LHCN-M2 (cell line): ENCODE measurements around the gene TCAIM. TPM values are rescaled to one million over a fixed set of nuclear protein-coding genes. Genes with fewer than 3 reads are reported as not detected.
"Not testable (repeated sequence)": the region's sequence is repeated elsewhere in the genome, so short reads cannot be mapped to it uniquely, and the experiment has no call there.

Source experiments
- DNase-seq: peaks from one replicate; pipeline ENCODE4 v3.0.0-alpha.2; 2012; ENCODE audit warnings: low read depth
- total RNA-seq: library from RNA; depleted of rRNA; stranded (reverse); fragments of >200 nt; gene quantifications from 2 replicates; pipeline ENCODE4 v1.2.3, GENCODE V29; 2014

Gene TCAIM
- total RNA-seq, 1 experiment from 2014 or later: 24.6 TPM

- DNase-seq: no peak
Observed at GRCh38 chr3:44414517-44415090, 76.0 kb downstream of the TCAIM start.

GRCh38 chr3:44415421-44415820, 76.9 kb downstream of the TCAIM start:
- no peak for DNase-seq

- no peak for DNase-seq
Observed at GRCh38 chr3:44416031-44417030, 77.8 kb downstream of the TCAIM start.

- DNase-seq: not testable (repeated sequence)
Observed at GRCh38 chr3:44418118-44418517, 79.6 kb downstream of the TCAIM start.

GRCh38 chr3:44418549-44418948, 80.0 kb downstream of the TCAIM start:
- no peak for DNase-seq

GRCh38 chr3:44419116-44419922, 80.8 kb downstream of the TCAIM start:
- DNase-seq: no peak

- DNase-seq: no peak
Observed at GRCh38 chr3:44419923-44420650, 81.5 kb downstream of the TCAIM start.

GRCh38 chr3:44420676-44421075, 82.1 kb downstream of the TCAIM start:
- no peak for DNase-seq

- no peak for DNase-seq
Observed at GRCh38 chr3:44421280-44421679, 82.7 kb downstream of the TCAIM start.

GRCh38 chr3:44424758-44425157, 86.2 kb downstream of the TCAIM start:
- no peak for DNase-seq

GRCh38 chr3:44427683-44428082, 89.1 kb downstream of the TCAIM start:
- DNase-seq: no peak

GRCh38 chr3:44428910-44429309, 90.3 kb downstream of the TCAIM start:
- DNase-seq: no peak

- no peak for DNase-seq
Observed at GRCh38 chr3:44429459-44429858, 90.9 kb downstream of the TCAIM start.

GRCh38 chr3:44430466-44430865, 91.9 kb downstream of the TCAIM start:
- no peak for DNase-seq

- no peak for DNase-seq
Observed at GRCh38 chr3:44434834-44435510, 96.4 kb downstream of the TCAIM start.

- no peak for DNase-seq
Observed at GRCh38 chr3:44436181-44436580, 97.6 kb downstream of the TCAIM start.

- DNase-seq: no peak
Observed at GRCh38 chr3:44437800-44438199, 99.2 kb downstream of the TCAIM start.

- DNase-seq: no peak
Observed at GRCh38 chr3:44439499-44440295, 101.1 kb downstream of the TCAIM start.

- DNase-seq: no peak
Observed at GRCh38 chr3:44442596-44443309, 104.2 kb downstream of the TCAIM start.
